ENCODE results near the gene SHC3. TPM values are rescaled to one million over a fixed set of nuclear protein-coding genes. Genes with fewer than 3 reads are reported as not detected.

SHC3 gene
- total and polyA plus RNA-seq, 9 of the 15 experiments (the other 6 are each of a cell fraction or from before 2014, with no cell fraction given): not detected

GRCh38 chr9:89036891-89037290 is 141.7 kb downstream of the SHC3 start:
- H2AFZ ChIP-seq (ENCODE audit: low read depth, low read length): no peak overlapping the region
- intact Hi-C loops (cut with micrococcal nuclease): no loop called here
- H3K9me3 ChIP-seq (replicated peaks; ENCODE audit: control insufficient read depth, insufficient read depth, low read depth, low read length): no peaks in the 10 kb centered on the region
- TF ChIP-seq SPI1 (IDR thresholded peaks at IDR 0.05; ENCODE audit: borderline replicate concordance, low read depth, low read length) (peak; percentile 85; the same call in 1 of the 2 replicates), THAP12 (CRISPR knock-in tag; IDR thresholded peaks at IDR 0.05) (no peak), ETV6 (IDR thresholded peaks at IDR 0.05; ENCODE audit: borderline replicate concordance in 1 of 2, low read depth in 2 of 2, low read length in 1 of 2) (peak in 1 of 2 experiments; percentile 71; a peak in 1 of 4 replicates), ETV6 (CRISPR knock-in tag; IDR thresholded peaks at IDR 0.05; ENCODE audit: borderline replicate concordance) (no peak)
- no peaks in the 10 kb centered on the region for H3K36me3 ChIP-seq (ENCODE audit: control insufficient read depth, insufficient read depth, low read length)
- DNase-seq (ENCODE audit: extremely low read depth in 1 of 4, low spot score in 3 of 4) (no peak), FAIRE-seq (no peak), ATAC-seq (no peak)
- no peak overlapping the region for H3K9ac ChIP-seq (ENCODE audit: insufficient read depth in 1 of 2, low read depth in 2 of 2, low read length in 2 of 2)
- POLR2A ChIA-PET: interaction anchor here (0.5 to 0.6 kb wide), 3 partner anchors 10 to 499 kb away, joined by 3 to 4 read pairs (median 4); no protein-coding TSS in a partner anchor
- H3K79me2 ChIP-seq (ENCODE audit: control insufficient read depth, insufficient read depth, low read length): no peaks in the 10 kb centered on the region
- CTCF ChIA-PET (ENCODE audit: low intra/inter-chr PET ratio): no interaction called here
- no peaks in the 10 kb centered on the region for H3K4me1 ChIP-seq (replicated peaks in 1 of 2; ENCODE audit: control insufficient read depth in 2 of 2, insufficient read depth in 2 of 2, low read length in 2 of 2)
- H3K27me3 ChIP-seq (ENCODE audit: control insufficient read depth in 2 of 2, insufficient read depth in 2 of 2, low read length in 2 of 2): peaks cover 0 to under 1% of the 10 kb centered on the region in 2 experiments; a peak in 2 of 5 replicates
- no peak overlapping the region for H3K4me2 ChIP-seq (ENCODE audit: insufficient read depth, low read length)
- WGBS (ENCODE audit: insufficient coverage, low coverage, missing lambda C conversion rate): 0% methylated on average over 1 of the region's 3 CpGs
- H3K4me3 ChIP-seq: no peak overlapping the region
- no peak overlapping the region for H3K27ac ChIP-seq (ENCODE audit: extremely low read depth, low read depth, low read length)
- in situ Hi-C loops (cut with MboI): no loop called here
- no TSS peak for BruUV-seq (replicated peaks)
- no peaks in the 10 kb centered on the region for H4K20me1 ChIP-seq (replicated peaks; ENCODE audit: control insufficient read depth, insufficient read depth, low read length)
- H3K9me1 ChIP-seq (ENCODE audit: control insufficient read depth, insufficient read depth, low read length): no peaks in the 10 kb centered on the region
